Progenitor cell of endocrine pancreas (in vitro differentiated cells): ENCODE data around the gene SLC9A2. TPM values are rescaled to one million over a fixed set of nuclear protein-coding genes. Genes with fewer than 3 reads are reported as not detected.

Source experiments
- DNase-seq: peaks from one replicate; pipeline ENCODE4 v3.0.0; 2021; ENCODE audit warnings: low spot score; ENCODE audit not compliant: unreplicated experiment
- H3K27ac Mint-ChIP-seq: 2 replicates; pipeline ENCODE4 v1.8.0; 2021; ENCODE audit warnings: mild to moderate bottlenecking, moderate library complexity, mixed read lengths
- H3K27me3 Mint-ChIP-seq: 2 replicates; pipeline ENCODE4 v1.8.0; 2021; ENCODE audit warnings: mixed read lengths
- H3K36me3 Mint-ChIP-seq: 2 replicates; pipeline ENCODE4 v1.8.0; 2022; ENCODE audit warnings: mixed read lengths; ENCODE audit not compliant: insufficient read depth
- H3K4me1 Mint-ChIP-seq: 2 replicates; pipeline ENCODE4 v1.8.0; 2021; ENCODE audit warnings: low read depth, mixed read lengths
- H3K4me3 Mint-ChIP-seq: 2 replicates; pipeline ENCODE4 v1.8.0; 2021; ENCODE audit warnings: low read depth, mild to moderate bottlenecking, moderate library complexity, mixed read lengths
- H3K9me3 Mint-ChIP-seq: 2 replicates; pipeline ENCODE4 v1.8.0; 2021; ENCODE audit warnings: low read depth, mixed read lengths
- CTCF ChIP-seq: fragments of 200-600 bp; sonication (generic); IDR thresholded peaks from one replicate; pipeline ENCODE4 v1.5.0; 2021; ENCODE audit warnings: antibody characterized with exemption, mild to moderate bottlenecking; ENCODE audit not compliant: unreplicated experiment
- total RNA-seq: library from RNA; stranded (reverse); gene quantifications from 2 replicates; pipeline ENCODE4 v1.2.1, GENCODE V29; 2021

Gene SLC9A2
- total RNA-seq, 1 donor from 2014 or later: 1.6 TPM

- TF ChIP-seq CTCF: no peak
These were observed 118.1 kb downstream of the SLC9A2 start for GRCh38 chr2:102737431-102737830.

GRCh38 chr2:102743259-102743658 is 123.9 kb downstream of the SLC9A2 start:
- H3K4me1 Mint-ChIP-seq: no peaks in the 10 kb centered on the region
- H3K27ac Mint-ChIP-seq: no peak overlapping the region
- TF ChIP-seq CTCF: no peak
- H3K4me3 Mint-ChIP-seq: no peak overlapping the region
- no peaks in the 10 kb centered on the region for H3K9me3 Mint-ChIP-seq
- H3K27me3 Mint-ChIP-seq: no peaks in the 10 kb centered on the region
- no peak for DNase-seq
- H3K36me3 Mint-ChIP-seq: no peaks in the 10 kb centered on the region

More at GRCh38 chr2:102737431-102737830, 118.1 kb downstream of the SLC9A2 start:
- H3K4me1 Mint-ChIP-seq: peaks cover 24% of the 10 kb centered on the region
- peak overlapping the region; percentile 25 for H3K27ac Mint-ChIP-seq
- no peaks in the 10 kb centered on the region for H3K36me3 Mint-ChIP-seq
- no peak for DNase-seq
- no peaks in the 10 kb centered on the region for H3K9me3 Mint-ChIP-seq
- no peaks in the 10 kb centered on the region for H3K27me3 Mint-ChIP-seq
- peak overlapping the region; percentile 98 for H3K4me3 Mint-ChIP-seq

GRCh38 chr2:102748107-102748506 is 128.8 kb downstream of the SLC9A2 start:
- no peak for TF ChIP-seq CTCF
- Mint-ChIP-seq H3K9me3 (no peaks in the 10 kb centered on the region), H3K4me1 (no peaks in the 10 kb centered on the region), H3K36me3 (no peaks in the 10 kb centered on the region), H3K4me3 (no peak overlapping the region), H3K27me3 (no peaks in the 10 kb centered on the region), H3K27ac (no peak overlapping the region)
- DNase-seq: no peak

GRCh38 chr2:102749938-102750337 is 130.6 kb downstream of the SLC9A2 start:
- no peaks in the 10 kb centered on the region for H3K9me3 Mint-ChIP-seq
- H3K27me3 Mint-ChIP-seq: no peaks in the 10 kb centered on the region
- DNase-seq: no peak
- H3K36me3 Mint-ChIP-seq: no peaks in the 10 kb centered on the region
- no peak for TF ChIP-seq CTCF
- H3K4me3 Mint-ChIP-seq: no peak overlapping the region
- no peak overlapping the region for H3K27ac Mint-ChIP-seq
- peaks cover 1% of the 10 kb centered on the region for H3K4me1 Mint-ChIP-seq

- Mint-ChIP-seq H3K4me3 (no peak overlapping the region), H3K27me3 (no peaks in the 10 kb centered on the region), H3K4me1 (peaks cover 5% of the 10 kb centered on the region), H3K9me3 (no peaks in the 10 kb centered on the region), H3K36me3 (no peaks in the 10 kb centered on the region), H3K27ac (no peak overlapping the region)
- no peak for DNase-seq
- peak; percentile 88 for TF ChIP-seq CTCF
These were observed 134.3 kb downstream of the SLC9A2 start for GRCh38 chr2:102753563-102754159.
